ENCODE measurements around the gene PIGS. TPM values are rescaled to one million over a fixed set of nuclear protein-coding genes. Genes with fewer than 3 reads are reported as not detected.

PIGS gene
- total and polyA plus RNA-seq, 2 of the 13 experiments (the other 11 are each of a cell fraction or from before 2014, with no cell fraction given), result 31.7 to 42.6 TPM

DNA sequence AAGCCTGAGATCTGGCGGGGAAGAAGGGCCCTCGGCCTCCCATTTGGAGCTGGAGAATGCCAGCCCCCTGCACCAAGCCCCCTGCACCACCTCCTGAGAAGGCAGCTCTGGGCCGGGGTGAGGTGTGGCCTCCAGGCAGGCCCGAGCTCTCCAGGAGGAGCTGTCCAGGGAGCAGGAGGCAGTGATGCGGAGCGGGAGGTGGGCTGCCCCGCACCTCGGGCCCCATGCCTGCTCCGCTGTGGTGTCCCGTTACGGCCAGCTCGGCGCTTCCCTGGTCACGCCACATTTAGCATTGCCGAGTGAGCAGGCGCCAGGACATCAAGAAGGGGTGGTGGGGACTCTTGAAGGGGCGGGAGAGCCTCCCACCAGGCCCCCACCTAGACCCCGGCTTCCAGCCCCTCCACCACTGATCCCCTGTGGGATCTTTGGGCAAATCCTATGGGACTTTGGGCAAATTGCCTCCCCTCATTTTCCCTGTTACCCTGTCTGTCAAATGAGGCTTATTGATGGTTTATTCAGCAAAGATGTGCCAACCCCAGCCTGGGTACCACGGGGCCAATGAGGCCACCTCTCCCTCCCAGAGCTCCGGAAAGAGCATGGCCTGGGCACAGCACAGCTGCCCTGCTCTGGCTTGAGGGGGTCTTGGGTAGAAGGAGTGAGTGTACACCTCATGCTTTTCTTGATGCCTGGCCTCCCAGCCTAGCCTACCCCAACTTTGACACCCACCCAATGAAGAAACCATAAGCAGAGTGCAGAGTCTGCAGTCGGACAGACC is 49.8 kb downstream of the PIGS start:
- peaks cover 2 to 39% of the 10 kb centered on the region in 2 experiments; a peak in 4 of 5 replicates for H3K27me3 ChIP-seq (ENCODE audit: control insufficient read depth in 1 of 2, insufficient read depth in 2 of 2, low read length in 2 of 2)
- WGBS (ENCODE audit: low lambda C conversion rate), result 21% methylated on average over 5 of the region's 21 CpGs
- no peak for ATAC-seq
- no peaks in the 10 kb centered on the region for H4K20me1 ChIP-seq (ENCODE audit: insufficient read depth, low read length)
- no peaks in the 10 kb centered on the region for H3K79me2 ChIP-seq (ENCODE audit: insufficient read depth, low read length)
- DNase-seq (ENCODE audit: low spot score), result no peak
- no peak overlapping the region for H3K9ac ChIP-seq (ENCODE audit: insufficient read depth, low read depth, low read length)
- H3K4me3 ChIP-seq (replicated peaks in 1 of 3; ENCODE audit: insufficient read depth in 1 of 3, low read depth in 2 of 3, low read length in 3 of 3), result no peak overlapping the region
- no peaks in the 10 kb centered on the region for H3K36me3 ChIP-seq (replicated peaks in 1 of 2; ENCODE audit: control insufficient read depth in 1 of 2, insufficient read depth in 2 of 2, low read length in 2 of 2)
- no peak overlapping the region for H2AFZ ChIP-seq (ENCODE audit: low read length)
- intact Hi-C loops (cut with micrococcal nuclease; ENCODE audit: unreplicated experiment), result no loop called here
- POLR2A ChIA-PET, result no interaction called here
- BruUV-seq (replicated peaks), result no TSS peak
- H3K27ac ChIP-seq (ENCODE audit: extremely low read length, insufficient read depth, low read length), result no peak overlapping the region
- no peaks in the 10 kb centered on the region for H3K9me3 ChIP-seq (ENCODE audit: low read length)
- H3K4me1 ChIP-seq (ENCODE audit: insufficient read depth, low read length), result peaks cover 27% of the 10 kb centered on the region
- TF ChIP-seq, protein P1, sequence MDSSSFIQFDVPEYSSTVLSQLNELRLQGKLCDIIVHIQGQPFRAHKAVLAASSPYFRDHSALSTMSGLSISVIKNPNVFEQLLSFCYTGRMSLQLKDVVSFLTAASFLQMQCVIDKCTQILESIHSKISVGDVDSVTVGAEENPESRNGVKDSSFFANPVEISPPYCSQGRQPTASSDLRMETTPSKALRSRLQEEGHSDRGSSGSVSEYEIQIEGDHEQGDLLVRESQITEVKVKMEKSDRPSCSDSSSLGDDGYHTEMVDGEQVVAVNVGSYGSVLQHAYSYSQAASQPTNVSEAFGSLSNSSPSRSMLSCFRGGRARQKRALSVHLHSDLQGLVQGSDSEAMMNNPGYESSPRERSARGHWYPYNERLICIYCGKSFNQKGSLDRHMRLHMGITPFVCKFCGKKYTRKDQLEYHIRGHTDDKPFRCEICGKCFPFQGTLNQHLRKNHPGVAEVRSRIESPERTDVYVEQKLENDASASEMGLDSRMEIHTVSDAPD (CRISPR knock-in tag; IDR thresholded peaks at IDR 0.05), result no peak
- CTCF ChIA-PET (ENCODE audit: low intra/inter-chr PET ratio, low total read pairs), result no interaction called here
- FAIRE-seq, result no peak
- in situ Hi-C loops (cut with HindIII; ENCODE audit: extremely low pct_ligation_motif_present, low pct_unique_long_range_greater_than_20kb), result no loop called here
- H3K4me2 ChIP-seq (ENCODE audit: low read depth, low read length), result no peak overlapping the region

DNA sequence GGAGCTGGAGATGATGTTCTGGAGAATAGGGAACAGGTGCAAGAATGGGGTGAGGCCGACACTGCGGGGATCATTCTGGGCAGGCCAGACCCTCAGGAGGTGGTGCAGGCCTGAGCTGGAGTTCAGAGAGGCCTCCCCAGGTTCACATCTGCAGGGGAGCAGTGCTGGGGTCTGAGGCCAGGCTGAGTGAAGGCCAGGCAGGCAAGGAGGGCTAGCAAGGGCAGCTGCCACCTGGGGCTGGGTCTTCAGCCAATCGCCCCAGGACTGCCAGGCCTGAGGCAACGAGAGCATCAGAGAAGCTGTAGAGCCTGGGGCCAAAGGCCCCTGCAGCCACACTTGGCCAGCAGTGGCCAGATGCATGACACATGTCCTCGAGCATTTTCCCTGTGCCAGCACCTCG is 50.6 kb downstream of the PIGS start:
- Histone ChIP-seq H3K4me1 (ENCODE audit: insufficient read depth, low read length) (peaks cover 19% of the 10 kb centered on the region), H3K36me3 (replicated peaks in 1 of 2; ENCODE audit: control insufficient read depth in 1 of 2, insufficient read depth in 2 of 2, low read length in 2 of 2) (no peaks in the 10 kb centered on the region), H3K27ac (ENCODE audit: extremely low read length, insufficient read depth, low read length) (no peak overlapping the region), H3K9ac (ENCODE audit: insufficient read depth, low read depth, low read length) (no peak overlapping the region), H3K4me3 (replicated peaks in 1 of 3; ENCODE audit: insufficient read depth in 1 of 3, low read depth in 2 of 3, low read length in 3 of 3) (no peak overlapping the region), H3K9me3 (ENCODE audit: low read length) (no peaks in the 10 kb centered on the region), H4K20me1 (ENCODE audit: insufficient read depth, low read length) (no peaks in the 10 kb centered on the region), H3K27me3 (ENCODE audit: control insufficient read depth in 1 of 2, insufficient read depth in 2 of 2, low read length in 2 of 2) (peaks cover 2 to 34% of the 10 kb centered on the region in 2 experiments; a peak in 4 of 5 replicates), H3K4me2 (ENCODE audit: low read depth, low read length) (no peak overlapping the region), H2AFZ (ENCODE audit: low read length) (no peak overlapping the region), H3K79me2 (ENCODE audit: insufficient read depth, low read length) (no peaks in the 10 kb centered on the region)
- FAIRE-seq, result no peak
- no peak for DNase-seq (ENCODE audit: low spot score)
- ATAC-seq, result no peak
- in situ Hi-C loops (cut with HindIII; ENCODE audit: extremely low pct_ligation_motif_present, low pct_unique_long_range_greater_than_20kb) (no loop called here), intact Hi-C loops (cut with micrococcal nuclease; ENCODE audit: unreplicated experiment) (no loop called here)
- no TSS peak for BruUV-seq (replicated peaks)
- CTCF ChIA-PET (ENCODE audit: low intra/inter-chr PET ratio, low total read pairs), result no interaction called here
- 48% methylated on average over 3 of the region's 6 CpGs for WGBS (ENCODE audit: low lambda C conversion rate)
- POLR2A ChIA-PET, result no interaction called here
- TF ChIP-seq PCBP1 (IDR thresholded peaks at IDR 0.05; ENCODE audit: borderline replicate concordance, low read depth, low read length) (no peak), ZNF780A (CRISPR knock-in tag; IDR thresholded peaks at IDR 0.05) (no peak), RFXANK (CRISPR knock-in tag; IDR thresholded peaks at IDR 0.05) (no peak), TOPORS (CRISPR knock-in tag; IDR thresholded peaks at IDR 0.05) (no peak), ZFP1 (CRISPR knock-in tag; IDR thresholded peaks at IDR 0.05) (no peak), ZNF350 (CRISPR knock-in tag; IDR thresholded peaks at IDR 0.05; ENCODE audit: borderline replicate concordance, low read depth) (no peak)
- TF ChIP-seq, protein P2, sequence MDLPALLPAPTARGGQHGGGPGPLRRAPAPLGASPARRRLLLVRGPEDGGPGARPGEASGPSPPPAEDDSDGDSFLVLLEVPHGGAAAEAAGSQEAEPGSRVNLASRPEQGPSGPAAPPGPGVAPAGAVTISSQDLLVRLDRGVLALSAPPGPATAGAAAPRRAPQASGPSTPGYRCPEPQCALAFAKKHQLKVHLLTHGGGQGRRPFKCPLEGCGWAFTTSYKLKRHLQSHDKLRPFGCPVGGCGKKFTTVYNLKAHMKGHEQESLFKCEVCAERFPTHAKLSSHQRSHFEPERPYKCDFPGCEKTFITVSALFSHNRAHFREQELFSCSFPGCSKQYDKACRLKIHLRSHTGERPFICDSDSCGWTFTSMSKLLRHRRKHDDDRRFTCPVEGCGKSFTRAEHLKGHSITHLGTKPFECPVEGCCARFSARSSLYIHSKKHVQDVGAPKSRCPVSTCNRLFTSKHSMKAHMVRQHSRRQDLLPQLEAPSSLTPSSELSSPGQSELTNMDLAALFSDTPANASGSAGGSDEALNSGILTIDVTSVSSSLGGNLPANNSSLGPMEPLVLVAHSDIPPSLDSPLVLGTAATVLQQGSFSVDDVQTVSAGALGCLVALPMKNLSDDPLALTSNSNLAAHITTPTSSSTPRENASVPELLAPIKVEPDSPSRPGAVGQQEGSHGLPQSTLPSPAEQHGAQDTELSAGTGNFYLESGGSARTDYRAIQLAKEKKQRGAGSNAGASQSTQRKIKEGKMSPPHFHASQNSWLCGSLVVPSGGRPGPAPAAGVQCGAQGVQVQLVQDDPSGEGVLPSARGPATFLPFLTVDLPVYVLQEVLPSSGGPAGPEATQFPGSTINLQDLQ (CRISPR knock-in tag; IDR thresholded peaks at IDR 0.05), result no peak
- TF ChIP-seq, protein P3, sequence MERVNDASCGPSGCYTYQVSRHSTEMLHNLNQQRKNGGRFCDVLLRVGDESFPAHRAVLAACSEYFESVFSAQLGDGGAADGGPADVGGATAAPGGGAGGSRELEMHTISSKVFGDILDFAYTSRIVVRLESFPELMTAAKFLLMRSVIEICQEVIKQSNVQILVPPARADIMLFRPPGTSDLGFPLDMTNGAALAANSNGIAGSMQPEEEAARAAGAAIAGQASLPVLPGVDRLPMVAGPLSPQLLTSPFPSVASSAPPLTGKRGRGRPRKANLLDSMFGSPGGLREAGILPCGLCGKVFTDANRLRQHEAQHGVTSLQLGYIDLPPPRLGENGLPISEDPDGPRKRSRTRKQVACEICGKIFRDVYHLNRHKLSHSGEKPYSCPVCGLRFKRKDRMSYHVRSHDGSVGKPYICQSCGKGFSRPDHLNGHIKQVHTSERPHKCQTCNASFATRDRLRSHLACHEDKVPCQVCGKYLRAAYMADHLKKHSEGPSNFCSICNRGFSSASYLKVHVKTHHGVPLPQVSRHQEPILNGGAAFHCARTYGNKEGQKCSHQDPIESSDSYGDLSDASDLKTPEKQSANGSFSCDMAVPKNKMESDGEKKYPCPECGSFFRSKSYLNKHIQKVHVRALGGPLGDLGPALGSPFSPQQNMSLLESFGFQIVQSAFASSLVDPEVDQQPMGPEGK (CRISPR knock-in tag; IDR thresholded peaks at IDR 0.05), result no peak
- TF ChIP-seq, protein P4, sequence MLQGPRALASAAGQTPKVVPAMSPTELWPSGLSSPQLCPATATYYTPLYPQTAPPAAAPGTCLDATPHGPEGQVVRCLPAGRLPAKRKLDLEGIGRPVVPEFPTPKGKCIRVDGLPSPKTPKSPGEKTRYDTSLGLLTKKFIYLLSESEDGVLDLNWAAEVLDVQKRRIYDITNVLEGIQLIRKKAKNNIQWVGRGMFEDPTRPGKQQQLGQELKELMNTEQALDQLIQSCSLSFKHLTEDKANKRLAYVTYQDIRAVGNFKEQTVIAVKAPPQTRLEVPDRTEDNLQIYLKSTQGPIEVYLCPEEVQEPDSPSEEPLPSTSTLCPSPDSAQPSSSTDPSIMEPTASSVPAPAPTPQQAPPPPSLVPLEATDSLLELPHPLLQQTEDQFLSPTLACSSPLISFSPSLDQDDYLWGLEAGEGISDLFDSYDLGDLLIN (CRISPR knock-in tag; IDR thresholded peaks at IDR 0.05; ENCODE audit: borderline replicate concordance), result no peak
